Activated CD4-positive, alpha-beta T cell treated with anti-CD3 and anti-CD28 coated beads for 36 hours (primary cell): ENCODE data around the gene PTPRQ. TPM values are rescaled to one million over a fixed set of nuclear protein-coding genes. Genes with fewer than 3 reads are reported as not detected.
"Not testable (repeated sequence)": the region's sequence is repeated elsewhere in the genome, so short reads cannot be mapped to it uniquely, and the experiment has no call there.

Source experiments
- ATAC-seq: fragments of 200-7000 bp; cut with Tn5 transposase; one replicate; pipeline ENCODE4 v1.10.0; 2021; ENCODE audit warnings: mild to moderate bottlenecking, moderate library complexity
- CTCF ChIA-PET: fragments of 350-600 bp; sonication (Branson Sonifier 250); formaldehyde crosslinking; loops from one replicate; lab custom pipeline; 2021; ENCODE audit warnings: antibody characterized with exemption; lab: Charles Lee
- POLR2A ChIA-PET: fragments of 350-600 bp; sonication (Branson Sonifier 250); formaldehyde crosslinking; loops from one replicate; lab custom pipeline; 2021; ENCODE audit warnings: antibody characterized with exemption, inconsistent platforms; lab: Charles Lee
- DNase-seq: peaks from one replicate; pipeline ENCODE4 v3.0.0-alpha.2; 2020
- H3K27ac Mint-ChIP-seq: one replicate; pipeline ENCODE4 v1.8.0; 2021; ENCODE audit warnings: mixed read lengths
- H3K27me3 Mint-ChIP-seq: one replicate; pipeline ENCODE4 v1.8.0; 2021; ENCODE audit warnings: mixed read lengths
- H3K36me3 Mint-ChIP-seq: one replicate; pipeline ENCODE4 v1.8.0; 2021; ENCODE audit warnings: low read depth, mixed read lengths
- H3K4me1 Mint-ChIP-seq: one replicate; pipeline ENCODE4 v1.8.0; 2021; ENCODE audit warnings: mixed read lengths
- H3K4me3 Mint-ChIP-seq: one replicate; pipeline ENCODE4 v1.8.0; 2021; ENCODE audit warnings: mild to moderate bottlenecking, moderate library complexity, mixed read lengths
- H3K9me3 Mint-ChIP-seq: one replicate; pipeline ENCODE4 v1.8.0; 2021; ENCODE audit warnings: low read depth, mixed read lengths
- intact Hi-C, 2 experiments: fragments of 100-400 bp; cut with DNase I in 1 of 2; cut with micrococcal nuclease in 1 of 2; formaldehyde crosslinking; loops; one replicate each; pipeline versions ENCODE4 v1.14.2 to v1.15.1; 2022 to 2024; cut with DNase I, micrococcal nuclease
- total RNA-seq, 2 experiments: library from RNA; stranded (reverse); gene quantifications; one replicate each; pipeline ENCODE4 v1.2.3, GENCODE V29; 2021

Gene PTPRQ
- total RNA-seq, 2 experiments from 2014 or later: not detected

GRCh38 chr12:80432061-80432460 lies 12.0 kb upstream of the PTPRQ start:
- no peak overlapping the region for H3K27ac Mint-ChIP-seq
- ChIA-PET CTCF (no interaction called here), POLR2A (no interaction called here)
- ATAC-seq (no peak), DNase-seq (no peak)
- H3K4me3 Mint-ChIP-seq: no peak overlapping the region
- intact Hi-C loops: no loop called here
- no peaks in the 10 kb centered on the region for H3K27me3 Mint-ChIP-seq
- H3K4me1 Mint-ChIP-seq: no peaks in the 10 kb centered on the region
- peaks cover 2% of the 10 kb centered on the region for H3K9me3 Mint-ChIP-seq
- H3K36me3 Mint-ChIP-seq: no peaks in the 10 kb centered on the region

GRCh38 chr12:80441921-80442320 lies 2.1 kb upstream of the PTPRQ start:
- H3K36me3 Mint-ChIP-seq: no peaks in the 10 kb centered on the region
- POLR2A ChIA-PET: no interaction called here

GRCh38 chr12:80442426-80443222 lies 1.4 kb upstream of the PTPRQ start:
- no peaks in the 10 kb centered on the region for H3K27me3 Mint-ChIP-seq
- ATAC-seq: no peak
- ChIA-PET POLR2A (no interaction called here), CTCF (no interaction called here)
- H3K27ac Mint-ChIP-seq: no peak overlapping the region
- no peak overlapping the region for H3K4me3 Mint-ChIP-seq
- peaks cover 4% of the 10 kb centered on the region for H3K9me3 Mint-ChIP-seq
- intact Hi-C loops: no loop called here
- no peak for DNase-seq
- no peaks in the 10 kb centered on the region for H3K4me1 Mint-ChIP-seq
- no peaks in the 10 kb centered on the region for H3K36me3 Mint-ChIP-seq

More at GRCh38 chr12:80441921-80442320, 2.1 kb upstream of the PTPRQ start:
- no peak overlapping the region for H3K27ac Mint-ChIP-seq
- CTCF ChIA-PET: no interaction called here
- ATAC-seq (no peak), DNase-seq (no peak)
- intact Hi-C loops: no loop called here
- H3K9me3 Mint-ChIP-seq: peaks cover 3% of the 10 kb centered on the region
- no peaks in the 10 kb centered on the region for H3K27me3 Mint-ChIP-seq
- no peaks in the 10 kb centered on the region for H3K4me1 Mint-ChIP-seq
- no peak overlapping the region for H3K4me3 Mint-ChIP-seq

GRCh38 chr12:80445083-80445793 lies 1.2 kb downstream of the PTPRQ start:
- Mint-ChIP-seq H3K27me3 (no peaks in the 10 kb centered on the region), H3K4me1 (no peaks in the 10 kb centered on the region), H3K9me3 (peaks cover 6% of the 10 kb centered on the region), H3K36me3 (no peaks in the 10 kb centered on the region), H3K27ac (no peak overlapping the region), H3K4me3 (no peak overlapping the region)
- POLR2A ChIA-PET: no interaction called here
- intact Hi-C loops: no loop called here
- CTCF ChIA-PET: no interaction called here
- ATAC-seq (no peak), DNase-seq (no peak)

- ChIA-PET POLR2A (no interaction called here), CTCF (no interaction called here)
- H3K4me1 Mint-ChIP-seq: no peaks in the 10 kb centered on the region
- ATAC-seq (no peak), DNase-seq (no peak)
- intact Hi-C loops: no loop called here
- no peak overlapping the region for H3K4me3 Mint-ChIP-seq
- no peaks in the 10 kb centered on the region for H3K36me3 Mint-ChIP-seq
- H3K27ac Mint-ChIP-seq: no peak overlapping the region
- no peaks in the 10 kb centered on the region for H3K27me3 Mint-ChIP-seq
- no peaks in the 10 kb centered on the region for H3K9me3 Mint-ChIP-seq
These were observed 12.5 kb downstream of the PTPRQ start for GRCh38 chr12:80456513-80456912.

- intact Hi-C loops: loop anchor here in 1 of 2 experiments (1.0 kb wide), 1 partner anchor 9 kb away; no protein-coding TSS in a partner anchor
- CTCF ChIA-PET: interaction anchor here (1.0 kb wide), 1 partner anchor 10 kb away, joined by 3 read pairs; no protein-coding TSS in a partner anchor
- no peak overlapping the region for H3K4me3 Mint-ChIP-seq
- H3K27me3 Mint-ChIP-seq: no peaks in the 10 kb centered on the region
- H3K36me3 Mint-ChIP-seq: no peaks in the 10 kb centered on the region
- POLR2A ChIA-PET: no interaction called here
- no peaks in the 10 kb centered on the region for H3K4me1 Mint-ChIP-seq
- DNase-seq (no peak), ATAC-seq (no peak)
- H3K9me3 Mint-ChIP-seq: no peaks in the 10 kb centered on the region
- H3K27ac Mint-ChIP-seq: no peak overlapping the region
These were observed 16.9 kb downstream of the PTPRQ start for GRCh38 chr12:80460972-80461371.

- POLR2A ChIA-PET: not testable (repeated sequence)
These were observed 17.8 kb downstream of the PTPRQ start for GRCh38 chr12:80461851-80462250.

GRCh38 chr12:80469681-80470080 lies 25.6 kb downstream of the PTPRQ start:
- H3K4me1 Mint-ChIP-seq: no peaks in the 10 kb centered on the region

More at GRCh38 chr12:80461851-80462250, 17.8 kb downstream of the PTPRQ start:
- not testable (repeated sequence) for H3K36me3 Mint-ChIP-seq, H3K27me3 Mint-ChIP-seq, H3K9me3 Mint-ChIP-seq, H3K4me3 Mint-ChIP-seq, H3K4me1 Mint-ChIP-seq, H3K27ac Mint-ChIP-seq, DNase-seq, ATAC-seq
- CTCF ChIA-PET: interaction anchor here (1.0 kb wide), 1 partner anchor 9 kb away, joined by 3 read pairs; no protein-coding TSS in a partner anchor
- intact Hi-C loops: loop anchor here in 1 of 2 experiments (1.0 kb wide), 1 partner anchor 10 kb away; no protein-coding TSS in a partner anchor

GRCh38 chr12:80470403-80470802 lies 26.4 kb downstream of the PTPRQ start:
- CTCF ChIA-PET: interaction anchor here (1.3 kb wide), 1 partner anchor 9 kb away, joined by 3 read pairs; no protein-coding TSS in a partner anchor
- intact Hi-C loops: no loop called here
- no peaks in the 10 kb centered on the region for H3K27me3 Mint-ChIP-seq

More at GRCh38 chr12:80469681-80470080, 25.6 kb downstream of the PTPRQ start:
- no peak overlapping the region for H3K27ac Mint-ChIP-seq
- intact Hi-C loops: no loop called here
- no peak for ATAC-seq
- no peak for DNase-seq
- CTCF ChIA-PET: no interaction called here
- H3K4me3 Mint-ChIP-seq: no peak overlapping the region
- H3K9me3 Mint-ChIP-seq: no peaks in the 10 kb centered on the region
- H3K36me3 Mint-ChIP-seq: no peaks in the 10 kb centered on the region
- no peaks in the 10 kb centered on the region for H3K27me3 Mint-ChIP-seq
- POLR2A ChIA-PET: no interaction called here

GRCh38 chr12:80472236-80472635 lies 28.2 kb downstream of the PTPRQ start:
- ChIA-PET POLR2A (no interaction called here), CTCF (no interaction called here)
- Mint-ChIP-seq H3K9me3 (no peaks in the 10 kb centered on the region), H3K36me3 (no peaks in the 10 kb centered on the region), H3K4me1 (no peaks in the 10 kb centered on the region), H3K27me3 (no peaks in the 10 kb centered on the region), H3K4me3 (no peak overlapping the region), H3K27ac (no peak overlapping the region)
- no peak for DNase-seq
- intact Hi-C loops: no loop called here
- ATAC-seq: no peak

More at GRCh38 chr12:80470403-80470802, 26.4 kb downstream of the PTPRQ start:
- no peak overlapping the region for H3K27ac Mint-ChIP-seq
- H3K9me3 Mint-ChIP-seq: no peaks in the 10 kb centered on the region
- ATAC-seq: no peak
- no peak for DNase-seq
- H3K36me3 Mint-ChIP-seq: no peaks in the 10 kb centered on the region
- H3K4me3 Mint-ChIP-seq: no peak overlapping the region
- POLR2A ChIA-PET: no interaction called here
- H3K4me1 Mint-ChIP-seq: no peaks in the 10 kb centered on the region

GRCh38 chr12:80472911-80473500 lies 29.0 kb downstream of the PTPRQ start:
- Mint-ChIP-seq H3K36me3 (no peaks in the 10 kb centered on the region), H3K27ac (no peak overlapping the region), H3K4me1 (no peaks in the 10 kb centered on the region), H3K27me3 (no peaks in the 10 kb centered on the region), H3K4me3 (no peak overlapping the region), H3K9me3 (no peaks in the 10 kb centered on the region)
- DNase-seq (no peak), ATAC-seq (no peak)
- ChIA-PET CTCF (interaction anchor here (0.7 kb wide), 1 partner anchor 12 kb away, joined by 3 read pairs; no protein-coding TSS in a partner anchor), POLR2A (no interaction called here)
- intact Hi-C loops: no loop called here
